ENCODE measurements around the gene MOB1B.
A peak's percentile ranks its signal among the peaks of the same experiment; 100 is the strongest.
"Not testable (repeated sequence)": the region's sequence is repeated elsewhere in the genome, so short reads cannot be mapped to it uniquely, and the experiment has no call there.

The MOB1B gene

GRCh38 chr4:71027611-71028010, 125.4 kb downstream of the MOB1B start:
- no peak for DNase-seq (ENCODE audit: low read depth in 2 of 2)
- no peak for TF ChIP-seq CTCF (IDR thresholded peaks at IDR 0.05; ENCODE audit: low read depth, low read length)

GRCh38 chr4:71029504-71029903, 127.3 kb downstream of the MOB1B start:
- DNase-seq (ENCODE audit: low read depth in 2 of 2): no peak
- no peak for TF ChIP-seq CTCF (IDR thresholded peaks at IDR 0.05; ENCODE audit: low read depth, low read length)
- H3K4me3 ChIP-seq (replicated peaks in 1 of 2; ENCODE audit: low read depth in 2 of 2, low read length in 2 of 2): no peak overlapping the region

More at GRCh38 chr4:71027611-71028010, 125.4 kb downstream of the MOB1B start:
- H3K4me3 ChIP-seq (replicated peaks in 1 of 2; ENCODE audit: low read depth in 2 of 2, low read length in 2 of 2): no peak overlapping the region

GRCh38 chr4:71032106-71032505, 129.9 kb downstream of the MOB1B start:
- not testable (repeated sequence) for H3K4me3 ChIP-seq (replicated peaks in 1 of 2; ENCODE audit: low read depth in 2 of 2, low read length in 2 of 2)
- DNase-seq (ENCODE audit: low read depth in 2 of 2): peak in 1 of 2 donors; percentile 78

All from cardiac fibroblast (primary cell).